Suprapubic skin (tissue), 4 donors: ENCODE measurements around the gene ANO4.

Source experiments
- EP300 ChIP-seq: sonication (generic); formaldehyde crosslinking; IDR thresholded peaks from one replicate; pipeline ENCODE4 v1.6.1; 2017; ENCODE audit warnings: antibody characterized with exemption
- POLR2A ChIP-seq, 2 donors: fragments of 450-650 bp; IDR thresholded peaks; one replicate each; pipeline ENCODE4 v1.6.1; 2017; ENCODE audit warnings: antibody characterized with exemption in 2 of 2, mild to moderate bottlenecking in 2 of 2, moderate library complexity in 2 of 2
- POLR2AphosphoS5 ChIP-seq, 3 donors: sonication (generic); formaldehyde crosslinking; IDR thresholded peaks; one replicate each; pipeline ENCODE4 v1.6.1; 2017; ENCODE audit warnings: antibody characterized with exemption in 3 of 3
- TF ChIP-seq, protein P1 (sequence below), 2 donors: fragments of 200-600 bp in 1 of 2; fragments of 450-650 bp in 1 of 2; sonication (generic) in 1 of 2; IDR thresholded peaks; one replicate each; pipeline ENCODE4 v1.5.1; 2016 to 2019; ENCODE audit warnings: antibody characterized with exemption in 2 of 2, mild to moderate bottlenecking in 1 of 2, moderate library complexity in 1 of 2

DNA sequence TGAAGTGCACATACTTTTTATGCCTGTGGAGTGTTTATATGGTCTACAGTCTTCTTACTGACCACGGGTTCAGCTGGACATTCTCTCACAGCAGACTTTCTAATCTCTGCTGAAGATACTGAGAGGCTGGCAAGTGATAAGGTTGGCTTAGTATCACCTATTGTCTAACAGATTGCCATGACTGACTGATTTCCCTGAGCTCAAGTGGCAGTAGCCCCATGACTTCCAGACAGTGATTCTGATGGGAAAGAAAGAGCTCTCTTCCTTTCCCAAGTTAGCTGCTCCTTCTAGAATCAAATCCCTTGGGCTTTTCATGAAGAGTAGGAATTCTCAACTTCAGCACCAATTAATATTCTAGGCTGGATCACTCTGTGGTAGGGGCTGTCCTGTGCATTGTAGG, 141.4 kb downstream of the ANO4 start:
- TF ChIP-seq, protein P1, sequence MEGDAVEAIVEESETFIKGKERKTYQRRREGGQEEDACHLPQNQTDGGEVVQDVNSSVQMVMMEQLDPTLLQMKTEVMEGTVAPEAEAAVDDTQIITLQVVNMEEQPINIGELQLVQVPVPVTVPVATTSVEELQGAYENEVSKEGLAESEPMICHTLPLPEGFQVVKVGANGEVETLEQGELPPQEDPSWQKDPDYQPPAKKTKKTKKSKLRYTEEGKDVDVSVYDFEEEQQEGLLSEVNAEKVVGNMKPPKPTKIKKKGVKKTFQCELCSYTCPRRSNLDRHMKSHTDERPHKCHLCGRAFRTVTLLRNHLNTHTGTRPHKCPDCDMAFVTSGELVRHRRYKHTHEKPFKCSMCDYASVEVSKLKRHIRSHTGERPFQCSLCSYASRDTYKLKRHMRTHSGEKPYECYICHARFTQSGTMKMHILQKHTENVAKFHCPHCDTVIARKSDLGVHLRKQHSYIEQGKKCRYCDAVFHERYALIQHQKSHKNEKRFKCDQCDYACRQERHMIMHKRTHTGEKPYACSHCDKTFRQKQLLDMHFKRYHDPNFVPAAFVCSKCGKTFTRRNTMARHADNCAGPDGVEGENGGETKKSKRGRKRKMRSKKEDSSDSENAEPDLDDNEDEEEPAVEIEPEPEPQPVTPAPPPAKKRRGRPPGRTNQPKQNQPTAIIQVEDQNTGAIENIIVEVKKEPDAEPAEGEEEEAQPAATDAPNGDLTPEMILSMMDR (IDR thresholded peaks at IDR 0.05): no peak
- TF ChIP-seq POLR2A (IDR thresholded peaks at IDR 0.05): no peak
- no peak for TF ChIP-seq EP300
- TF ChIP-seq POLR2AphosphoS5 (IDR thresholded peaks at IDR 0.05): no peak
